HepG2 (cell line): ENCODE results near the gene NISCH.

Experiments
- CTCF ChIP-seq: sonication (generic); formaldehyde crosslinking; IDR thresholded peaks from 2 replicates; pipeline ENCODE4 v1.5.0; 2020; ENCODE audit warnings: mild to moderate bottlenecking, missing genetic modification reagents, moderate library complexity
- ELF1 ChIP-seq: sonication (generic); formaldehyde crosslinking; IDR thresholded peaks from 2 replicates; pipeline ENCODE4 v1.4.0; 2020; ENCODE audit warnings: missing genetic modification reagents
- HMGXB4 ChIP-seq, 2 experiments: sonication (generic) in 1 of 2; formaldehyde crosslinking in 1 of 2; IDR thresholded peaks; 2 replicates each; pipeline versions ENCODE4 v1.4.0 to v1.6.1; 2018 to 2020; ENCODE audit warnings: missing genetic modification reagents in 2 of 2, borderline replicate concordance in 1 of 2, low read depth in 1 of 2, mild to moderate bottlenecking in 1 of 2, missing biosample characterization in 1 of 2
- JUNB ChIP-seq: sonication (generic); formaldehyde crosslinking; IDR thresholded peaks from 2 replicates; pipeline ENCODE4 v1.8.0; 2022; ENCODE audit warnings: missing genetic modification reagents, mild to moderate bottlenecking, borderline replicate concordance
- TAF1 ChIP-seq: sonication (generic); formaldehyde crosslinking; IDR thresholded peaks from 2 replicates; pipeline ENCODE4 v1.4.0; 2020; ENCODE audit warnings: missing genetic modification reagents
- U2AF2 ChIP-seq: fragments of 200-400 bp; formaldehyde crosslinking; IDR thresholded peaks from 2 replicates; pipeline ENCODE4 v1.6.1; 2017; ENCODE audit warnings: low read depth, mild to moderate bottlenecking, low read length
- YY1 ChIP-seq: IDR thresholded peaks from 2 replicates; pipeline ENCODE4 v1.6.1; 2011; ENCODE audit warnings: low read length, low read depth, moderate library complexity, mild to moderate bottlenecking; ENCODE audit not compliant: insufficient read depth, insufficient replicate concordance
- ZFP41 ChIP-seq: sonication (generic); formaldehyde crosslinking; IDR thresholded peaks from 2 replicates; pipeline ENCODE4 v1.4.0; 2020; ENCODE audit warnings: mild to moderate bottlenecking, missing genetic modification reagents, borderline replicate concordance
- ZNF232 ChIP-seq: sonication (generic); formaldehyde crosslinking; IDR thresholded peaks from 2 replicates; pipeline ENCODE4 v1.4.0; 2020; ENCODE audit warnings: missing genetic modification reagents, borderline replicate concordance
- ZNF720 ChIP-seq: sonication (generic); formaldehyde crosslinking; IDR thresholded peaks from 2 replicates; pipeline ENCODE4 v1.4.0; 2020; ENCODE audit warnings: missing genetic modification reagents

DNA sequence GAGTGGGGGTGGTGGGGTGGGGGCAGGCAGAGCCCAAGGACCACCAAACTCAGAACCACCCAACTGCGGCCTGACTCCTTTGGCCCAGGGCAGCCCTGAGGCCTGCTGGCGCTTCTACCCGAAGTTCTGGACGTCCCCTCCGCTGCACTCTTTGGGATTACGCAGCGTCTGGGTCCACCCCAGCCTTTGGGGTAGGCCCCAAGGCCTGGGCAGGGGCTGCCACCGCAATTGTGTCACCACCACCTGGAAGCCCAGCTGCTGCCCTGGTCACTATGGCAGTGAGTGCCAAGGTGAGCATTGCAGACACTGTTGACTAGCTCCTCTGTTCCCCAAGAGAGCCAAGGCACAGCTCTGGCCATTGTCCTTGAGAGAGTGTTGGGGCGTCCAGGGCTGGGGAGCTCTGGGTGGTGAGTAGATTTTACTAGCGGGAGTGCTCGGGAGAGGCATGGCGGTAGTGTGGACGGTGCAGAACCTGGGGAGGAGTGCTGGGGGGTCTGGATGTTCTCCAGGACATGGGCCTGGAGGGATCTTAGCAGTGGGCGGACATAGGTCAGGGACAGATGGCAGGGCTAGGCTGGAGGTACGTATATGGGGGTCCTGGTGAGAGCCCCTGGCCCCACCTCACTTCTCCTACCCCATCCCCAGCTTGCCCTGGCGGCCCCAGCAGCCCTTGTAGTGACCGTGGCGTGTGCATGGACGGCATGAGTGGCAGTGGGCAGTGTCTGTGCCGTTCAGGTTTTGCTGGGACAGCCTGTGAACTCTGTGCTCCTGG is 65.5 kb downstream of the NISCH start:
- TF ChIP-seq ZNF232 (CRISPR knock-in tag) = no peak
- TF ChIP-seq U2AF2 = no peak
- no peak for TF ChIP-seq HMGXB4 (CRISPR knock-in tag; IDR thresholded peaks at IDR 0.05; ENCODE audit: borderline replicate concordance in 1 of 2, low read depth in 1 of 2)
- no peak for TF ChIP-seq CTCF (CRISPR knock-in tag)
- TF ChIP-seq TAF1 (CRISPR knock-in tag) = no peak
- TF ChIP-seq ELF1 (CRISPR knock-in tag) = no peak
- no peak for TF ChIP-seq JUNB (CRISPR knock-in tag)
- TF ChIP-seq ZNF720 (CRISPR knock-in tag) = no peak
- TF ChIP-seq YY1 = no peak
- TF ChIP-seq ZFP41 (CRISPR knock-in tag) = no peak
